SU-DHL-6 (cell line): ENCODE data around the gene DLG2.

Source experiments
- H2AFZ ChIP-seq: fragments of 200-600 bp; sonication (generic); 2 replicates; pipeline ENCODE4 v1.6.1; 2014; ENCODE audit warnings: low read depth, mild to moderate bottlenecking, moderate library complexity, mixed read lengths, antibody characterized with exemption, low read length; ENCODE audit not compliant: severe bottlenecking
- H3F3A ChIP-seq: fragments of 200-600 bp; shearing (Covaris generic); 2 replicates; pipeline ENCODE4 v1.6.0; 2016; ENCODE audit warnings: antibody characterized with exemption, mild to moderate bottlenecking; ENCODE audit not compliant: insufficient read depth
- H3K27ac ChIP-seq: fragments of 200-600 bp; sonication (generic); 2 replicates; pipeline ENCODE4 v1.5.1; 2016; ENCODE audit warnings: low read depth, mild to moderate bottlenecking, low read length, moderate library complexity, mixed read lengths
- H3K27me3 ChIP-seq: fragments of 200-600 bp; sonication (generic), shearing (Covaris generic); 2 replicates; pipeline ENCODE4 v1.6.0; 2014; ENCODE audit warnings: mild to moderate bottlenecking, low read length
- H3K36me3 ChIP-seq: fragments of 200-600 bp; sonication (generic); 2 replicates; pipeline ENCODE4 v1.6.1; 2014; ENCODE audit warnings: mild to moderate bottlenecking, low read length, mixed read lengths
- H3K4me2 ChIP-seq: fragments of 300-600, 200-600 bp; shearing (Covaris generic), sonication (generic); 2 replicates; pipeline ENCODE4 v1.6.0; 2014; ENCODE audit warnings: low read length, low read depth, mild to moderate bottlenecking; ENCODE audit not compliant: poor library complexity, severe bottlenecking
- H3K4me3 ChIP-seq: fragments of 200-600 bp; sonication (generic); 2 replicates; pipeline ENCODE4 v1.5.1; 2014; ENCODE audit warnings: antibody characterized with exemption, low read length, mild to moderate bottlenecking, mixed read lengths; ENCODE audit not compliant: insufficient read depth, poor library complexity, severe bottlenecking
- H3K79me2 ChIP-seq: fragments of 200-600 bp; sonication (generic); 2 replicates; pipeline ENCODE4 v1.6.1; 2014; ENCODE audit warnings: mild to moderate bottlenecking, low read length, moderate library complexity; ENCODE audit not compliant: insufficient read depth
- H3K9ac ChIP-seq: fragments of 200-600 bp; sonication (generic); 2 replicates; pipeline ENCODE4 v1.7.0; 2014; ENCODE audit warnings: mild to moderate bottlenecking, low read length
- H3K9me2 ChIP-seq: fragments of 200-600 bp; sonication (generic); replicated peaks from 2 replicates; pipeline ENCODE4 v1.6.1; 2014; ENCODE audit warnings: low read length; ENCODE audit not compliant: insufficient read depth
- H3K9me3 ChIP-seq: fragments of 200-600 bp; sonication (generic); 2 replicates; pipeline ENCODE4 v1.6.1; 2014; ENCODE audit warnings: low read length, mixed read lengths; ENCODE audit not compliant: insufficient read depth
- H4K20me1 ChIP-seq: fragments of 200-600 bp; sonication (generic); 2 replicates; pipeline ENCODE4 v1.6.1; 2014; ENCODE audit warnings: low read depth, mild to moderate bottlenecking, antibody characterized with exemption, low read length, moderate library complexity, mixed read lengths
- EZH2phosphoT487 ChIP-seq: fragments of 200-600 bp; sonication (generic), shearing (Covaris generic); conservative IDR thresholded peaks from 2 replicates; pipeline ENCODE4 v1.6.1; 2018; ENCODE audit warnings: mild to moderate bottlenecking, antibody characterized with exemption, low read length, moderate library complexity, mixed read lengths
- TF ChIP-seq, protein P1 (sequence below): fragments of 200-600 bp; sonication (generic); IDR thresholded peaks from one replicate; pipeline ENCODE4 v1.5.1; 2017; ENCODE audit warnings: antibody characterized with exemption, mild to moderate bottlenecking, low read length, moderate library complexity; ENCODE audit not compliant: insufficient read depth, poor library complexity, severe bottlenecking

The DLG2 gene

DNA sequence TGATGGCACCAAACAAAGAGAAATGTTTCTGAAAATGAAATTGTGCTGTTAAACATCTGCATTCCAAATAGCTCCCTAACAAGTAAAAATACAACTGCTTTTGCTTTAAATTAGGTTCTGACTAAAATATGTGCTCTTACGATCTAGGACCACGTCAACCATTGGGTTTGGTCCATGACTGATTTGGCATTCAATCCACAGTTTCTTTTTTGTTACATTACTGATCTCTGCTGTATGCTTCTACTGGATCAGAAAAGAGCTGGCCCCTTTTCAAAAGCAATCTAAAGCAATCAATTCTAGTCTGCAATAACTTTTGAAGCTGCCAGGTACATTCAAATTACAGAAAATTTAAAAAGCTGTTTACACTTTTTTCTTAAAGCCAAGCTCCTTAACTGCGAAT, 1293.9 kb downstream of the DLG2 start:
- no peak for TF ChIP-seq EZH2phosphoT487
- TF ChIP-seq, protein P1, sequence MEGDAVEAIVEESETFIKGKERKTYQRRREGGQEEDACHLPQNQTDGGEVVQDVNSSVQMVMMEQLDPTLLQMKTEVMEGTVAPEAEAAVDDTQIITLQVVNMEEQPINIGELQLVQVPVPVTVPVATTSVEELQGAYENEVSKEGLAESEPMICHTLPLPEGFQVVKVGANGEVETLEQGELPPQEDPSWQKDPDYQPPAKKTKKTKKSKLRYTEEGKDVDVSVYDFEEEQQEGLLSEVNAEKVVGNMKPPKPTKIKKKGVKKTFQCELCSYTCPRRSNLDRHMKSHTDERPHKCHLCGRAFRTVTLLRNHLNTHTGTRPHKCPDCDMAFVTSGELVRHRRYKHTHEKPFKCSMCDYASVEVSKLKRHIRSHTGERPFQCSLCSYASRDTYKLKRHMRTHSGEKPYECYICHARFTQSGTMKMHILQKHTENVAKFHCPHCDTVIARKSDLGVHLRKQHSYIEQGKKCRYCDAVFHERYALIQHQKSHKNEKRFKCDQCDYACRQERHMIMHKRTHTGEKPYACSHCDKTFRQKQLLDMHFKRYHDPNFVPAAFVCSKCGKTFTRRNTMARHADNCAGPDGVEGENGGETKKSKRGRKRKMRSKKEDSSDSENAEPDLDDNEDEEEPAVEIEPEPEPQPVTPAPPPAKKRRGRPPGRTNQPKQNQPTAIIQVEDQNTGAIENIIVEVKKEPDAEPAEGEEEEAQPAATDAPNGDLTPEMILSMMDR: no peak

DNA sequence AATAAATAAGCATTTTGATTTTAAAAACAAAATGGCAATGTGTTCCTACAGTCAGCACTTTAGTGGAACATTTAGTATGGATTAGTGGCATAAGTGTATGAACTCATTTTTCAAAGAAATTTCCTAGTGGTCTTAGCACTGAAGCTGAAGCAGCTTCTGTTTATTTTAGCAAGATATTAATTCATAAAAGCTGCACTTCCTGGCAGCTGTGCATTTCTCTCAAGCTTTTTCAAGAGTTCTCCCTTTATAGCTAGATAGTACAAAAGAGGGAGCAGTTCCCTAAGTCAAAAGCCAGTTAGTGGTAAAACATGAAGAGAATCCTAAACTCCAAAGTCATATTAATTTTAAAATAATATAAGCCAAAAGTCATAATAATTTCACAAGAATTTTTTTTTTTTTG, 1304.9 kb downstream of the DLG2 start:
- Histone ChIP-seq H3K9me2 (no peaks in the 10 kb centered on the region), H3K4me2 (no peak overlapping the region), H3K27ac (no peak overlapping the region), H3K9ac (no peak overlapping the region), H3K79me2 (no peaks in the 10 kb centered on the region), H3K27me3 (no peaks in the 10 kb centered on the region), H3K4me3 (no peak overlapping the region), H3F3A (no peaks in the 10 kb centered on the region), H4K20me1 (no peaks in the 10 kb centered on the region), H2AFZ (no peak overlapping the region), H3K9me3 (no peaks in the 10 kb centered on the region), H3K36me3 (no peaks in the 10 kb centered on the region)
- no peak for TF ChIP-seq EZH2phosphoT487
- TF ChIP-seq, protein P1: no peak

More for the DNA sequence above, 1293.9 kb downstream of the DLG2 start:
- Histone ChIP-seq H2AFZ (no peak overlapping the region), H3K9me2 (no peaks in the 10 kb centered on the region), H3K4me3 (no peak overlapping the region), H3K9me3 (no peaks in the 10 kb centered on the region), H3K4me2 (no peak overlapping the region), H3F3A (no peaks in the 10 kb centered on the region), H3K36me3 (no peaks in the 10 kb centered on the region), H3K27ac (no peak overlapping the region), H3K27me3 (no peaks in the 10 kb centered on the region), H4K20me1 (no peaks in the 10 kb centered on the region), H3K9ac (no peak overlapping the region), H3K79me2 (no peaks in the 10 kb centered on the region)

- Histone ChIP-seq H3F3A (no peaks in the 10 kb centered on the region), H3K4me3 (no peak overlapping the region), H4K20me1 (no peaks in the 10 kb centered on the region), H3K9ac (no peak overlapping the region), H3K36me3 (no peaks in the 10 kb centered on the region), H3K9me3 (no peaks in the 10 kb centered on the region), H3K79me2 (no peaks in the 10 kb centered on the region), H3K4me2 (no peak overlapping the region), H3K9me2 (no peaks in the 10 kb centered on the region), H2AFZ (no peak overlapping the region), H3K27ac (no peak overlapping the region), H3K27me3 (no peaks in the 10 kb centered on the region)
- no peak for TF ChIP-seq EZH2phosphoT487
- TF ChIP-seq, protein P1: no peak
Observed at GRCh38 chr11:84319863-84320262, 1307.3 kb downstream of the DLG2 start.
